Measurements from ENCODE around the gene SEPTIN7.

DNA sequence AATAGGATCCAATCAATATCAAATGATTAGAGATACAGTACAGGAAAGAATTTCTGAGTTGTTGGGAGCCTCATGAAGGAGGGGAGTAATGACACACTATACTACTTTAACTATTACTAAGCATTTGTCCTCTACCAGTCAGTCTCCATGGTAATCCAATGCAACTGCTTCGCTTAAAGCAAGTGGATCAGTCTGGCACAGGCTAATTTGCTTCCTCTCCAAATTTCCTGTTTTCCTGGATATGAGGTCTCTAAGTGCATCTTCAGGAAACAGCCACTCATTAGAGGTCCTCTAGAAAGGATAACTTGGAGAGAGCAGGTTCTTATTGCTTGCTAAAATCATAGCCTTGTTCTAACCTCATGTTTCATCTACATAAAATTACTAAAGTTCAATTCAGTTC is 8.4 kb upstream of the SEPTIN7 start:
- no peak for TF ChIP-seq CTCF (IDR thresholded peaks at IDR 0.05 in 2 of 3, conservative IDR thresholded peaks at IDR 0.05 in 1 of 3; ENCODE audit: insufficient read depth in 2 of 3, low read depth in 1 of 3, low read length in 3 of 3)
- no peak for TF ChIP-seq TEAD4 (IDR thresholded peaks at IDR 0.05; ENCODE audit: low read length)
- TF ChIP-seq TEAD4 (CRISPR knock-in tag; IDR thresholded peaks at IDR 0.05; ENCODE audit: borderline replicate concordance): no peak
- TF ChIP-seq PREB (CRISPR knock-in tag; IDR thresholded peaks at IDR 0.05): no peak
- TF ChIP-seq ZNF79 (CRISPR knock-in tag; IDR thresholded peaks at IDR 0.05; ENCODE audit: low read depth): no peak
- TF ChIP-seq ATF3 (IDR thresholded peaks at IDR 0.05): no peak
- TF ChIP-seq ATF3 (CRISPR knock-in tag; conservative IDR thresholded peaks at IDR 0.05): no peak
- no peak for TF ChIP-seq MXI1 (IDR thresholded peaks at IDR 0.05; ENCODE audit: low read depth, low read length)
- TF ChIP-seq, protein P1, sequence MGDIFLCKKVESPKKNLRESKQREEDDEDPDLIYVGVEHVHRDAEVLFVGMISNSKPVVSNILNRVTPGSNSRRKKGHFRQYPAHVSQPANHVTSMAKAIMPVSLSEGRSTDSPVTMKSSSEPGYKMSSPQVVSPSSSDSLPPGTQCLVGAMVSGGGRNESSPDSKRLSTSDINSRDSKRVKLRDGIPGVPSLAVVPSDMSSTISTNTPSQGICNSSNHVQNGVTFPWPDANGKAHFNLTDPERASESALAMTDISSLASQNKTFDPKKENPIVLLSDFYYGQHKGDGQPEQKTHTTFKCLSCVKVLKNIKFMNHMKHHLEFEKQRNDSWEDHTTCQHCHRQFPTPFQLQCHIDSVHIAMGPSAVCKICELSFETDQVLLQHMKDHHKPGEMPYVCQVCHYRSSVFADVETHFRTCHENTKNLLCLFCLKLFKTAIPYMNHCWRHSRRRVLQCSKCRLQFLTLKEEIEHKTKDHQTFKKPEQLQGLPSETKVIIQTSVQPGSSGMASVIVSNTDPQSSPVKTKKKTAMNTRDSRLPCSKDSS (IDR thresholded peaks at IDR 0.05; ENCODE audit: low read depth, partially characterized antibody): no peak
- TF ChIP-seq, protein P2, sequence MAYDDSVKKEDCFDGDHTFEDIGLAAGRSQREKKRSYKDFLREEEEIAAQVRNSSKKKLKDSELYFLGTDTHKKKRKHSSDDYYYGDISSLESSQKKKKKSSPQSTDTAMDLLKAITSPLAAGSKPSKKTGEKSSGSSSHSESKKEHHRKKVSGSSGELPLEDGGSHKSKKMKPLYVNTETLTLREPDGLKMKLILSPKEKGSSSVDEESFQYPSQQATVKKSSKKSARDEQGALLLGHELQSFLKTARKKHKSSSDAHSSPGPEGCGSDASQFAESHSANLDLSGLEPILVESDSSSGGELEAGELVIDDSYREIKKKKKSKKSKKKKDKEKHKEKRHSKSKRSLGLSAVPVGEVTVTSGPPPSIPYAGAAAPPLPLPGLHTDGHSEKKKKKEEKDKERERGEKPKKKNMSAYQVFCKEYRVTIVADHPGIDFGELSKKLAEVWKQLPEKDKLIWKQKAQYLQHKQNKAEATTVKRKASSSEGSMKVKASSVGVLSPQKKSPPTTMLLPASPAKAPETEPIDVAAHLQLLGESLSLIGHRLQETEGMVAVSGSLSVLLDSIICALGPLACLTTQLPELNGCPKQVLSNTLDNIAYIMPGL (CRISPR knock-in tag; IDR thresholded peaks at IDR 0.05): no peak
- TF ChIP-seq CAMTA2 (CRISPR knock-in tag; conservative IDR thresholded peaks at IDR 0.05): no peak
- no peak for TF ChIP-seq MLX (CRISPR knock-in tag; conservative IDR thresholded peaks at IDR 0.05)
- TF ChIP-seq FOXM1 (IDR thresholded peaks at IDR 0.05; ENCODE audit: low read depth): no peak
- TF ChIP-seq FOXM1 (CRISPR knock-in tag; IDR thresholded peaks at IDR 0.05; ENCODE audit: low read depth): no peak
- TF ChIP-seq ZNF175 (CRISPR knock-in tag; IDR thresholded peaks at IDR 0.05; ENCODE audit: low read depth): no peak
- TF ChIP-seq THRA (IDR thresholded peaks at IDR 0.05): no peak

Measured in K562 (cell line).